ENCODE measurements around the gene RABEP1.

- no peak for TF ChIP-seq CTCF (IDR thresholded peaks at IDR 0.05; ENCODE audit: low read depth, low read length)
- no peak for TF ChIP-seq EZH2phosphoT487 (IDR thresholded peaks at IDR 0.05; ENCODE audit: low read depth)
Measured at GRCh38 chr17:5405400-5405799, 123.3 kb downstream of the RABEP1 start.

All from OCI-LY3 (cell line).